SK-N-SH (cell line): ENCODE measurements around the gene RABL6. TPM values are rescaled to one million over a fixed set of nuclear protein-coding genes. Genes with fewer than 3 reads are reported as not detected.

Experiments
- CTCF ChIA-PET: fragments of 300-600, 350-600 bp; formaldehyde crosslinking; extraction: SDS; loops from one replicate; lab custom pipeline; 2021; lab: Yijun Ruan, JAX
- POLR2A ChIA-PET: fragments of 350-600 bp; sonication (Branson Sonifier 250); formaldehyde crosslinking; extraction: SDS; loops from one replicate; lab custom pipeline; 2020; ENCODE audit warnings: antibody characterized with exemption, inconsistent platforms; lab: Yijun Ruan, JAX
- DNase-seq: peaks from one replicate; pipeline ENCODE4 v3.0.0; 2012
- H2AFZ ChIP-seq: fragments of 200-600 bp; sonication (generic); 2 replicates; pipeline ENCODE4 v1.8.1; 2016; ENCODE audit warnings: antibody characterized with exemption, mild to moderate bottlenecking, low read depth
- H3F3A ChIP-seq: fragments of 200-600 bp; sonication (generic); replicated peaks from 2 replicates; pipeline ENCODE3; 2016; ENCODE audit warnings: antibody characterized with exemption, mild to moderate bottlenecking; ENCODE audit not compliant: insufficient read depth
- H3K27ac ChIP-seq, 2 experiments: fragments of 200-500 bp in 1 of 2; fragments of 200-600 bp in 1 of 2; sonication (Bioruptor generic) in 1 of 2; sonication (generic), shearing (Covaris generic) in 1 of 2; 2 replicates each; pipeline versions ENCODE4 v1.5.1 to v1.6.1; 2014 to 2016; ENCODE audit warnings: low read depth in 2 of 2, inconsistent platforms in 1 of 2, low read length in 1 of 2, mild to moderate bottlenecking in 1 of 2, mixed read lengths in 1 of 2
- H3K27me3 ChIP-seq: fragments of 200-600 bp; sonication (generic), shearing (Covaris generic); 2 replicates; pipeline ENCODE4 v1.6.1; 2016; ENCODE audit warnings: mixed run types; ENCODE audit not compliant: insufficient read depth
- H3K36me3 ChIP-seq, 2 experiments: fragments of 200-500 bp in 1 of 2; fragments of 200-600 bp in 1 of 2; sonication (Bioruptor generic) in 1 of 2; sonication (generic) in 1 of 2; replicated peaks in 1 of 2; 2 replicates each; pipeline versions ENCODE3 to v1.5.1; 2014 to 2016; ENCODE audit warnings: low read length in 1 of 2, mild to moderate bottlenecking in 1 of 2; ENCODE audit not compliant: insufficient read depth in 2 of 2, control insufficient read depth in 1 of 2
- H3K4me1 ChIP-seq, 2 experiments: fragments of 200-500 bp in 1 of 2; fragments of 200-600 bp in 1 of 2; sonication (Bioruptor generic) in 1 of 2; sonication (generic), shearing (Covaris generic) in 1 of 2; 2 replicates each; pipeline versions ENCODE4 v1.5.1 to v1.6.1; 2014 to 2016; ENCODE audit warnings: low read depth in 1 of 2, low read length in 1 of 2, mixed run types in 1 of 2; ENCODE audit not compliant: insufficient read depth in 2 of 2, control insufficient read depth in 1 of 2
- H3K4me2 ChIP-seq: fragments of 200-600 bp; sonication (generic), shearing (Covaris generic); 2 replicates; pipeline ENCODE4 v1.6.1; 2017; ENCODE audit warnings: mixed run types
- H3K4me3 ChIP-seq, 2 experiments: fragments of 200-500 bp in 1 of 2; fragments of 200-600 bp in 1 of 2; sonication (Bioruptor generic) in 1 of 2; sonication (generic), shearing (Covaris generic) in 1 of 2; 2 replicates each; pipeline versions ENCODE4 v1.5.1 to v1.8.1; 2014 to 2016; ENCODE audit warnings: low read depth in 2 of 2, inconsistent platforms in 1 of 2, low read length in 1 of 2, mild to moderate bottlenecking in 1 of 2, mixed read lengths in 1 of 2, moderate library complexity in 1 of 2
- H3K79me2 ChIP-seq: fragments of 200-600 bp; sonication (generic); 2 replicates; pipeline ENCODE4 v1.8.1; 2017; ENCODE audit warnings: mild to moderate bottlenecking; ENCODE audit not compliant: insufficient read depth
- H3K9ac ChIP-seq: fragments of 200-600 bp; sonication (generic); 2 replicates; pipeline ENCODE4 v1.6.1; 2017; ENCODE audit warnings: mixed run types
- H3K9me2 ChIP-seq: fragments of 200-600 bp; sonication (generic); 2 replicates; pipeline ENCODE4 v1.6.1; 2017; ENCODE audit warnings: mixed run types
- H3K9me3 ChIP-seq: fragments of 200-600 bp; sonication (generic); 2 replicates; pipeline ENCODE4 v1.6.1; 2017; ENCODE audit warnings: mixed run types, mild to moderate bottlenecking, moderate library complexity
- H4K20me1 ChIP-seq: fragments of 200-600 bp; sonication (generic); 2 replicates; pipeline ENCODE4 v1.6.1; 2017; ENCODE audit warnings: mild to moderate bottlenecking, mixed run types; ENCODE audit not compliant: insufficient read depth
- ELF1 ChIP-seq: IDR thresholded peaks from 2 replicates; pipeline ENCODE4 v1.4.0; 2012
- EP300 ChIP-seq, 2 experiments: IDR thresholded peaks; 2 replicates each; pipeline versions ENCODE4 v1.4.0 to v1.6.1; 2012; ENCODE audit warnings: borderline replicate concordance in 1 of 2, low read depth in 1 of 2, low read length in 1 of 2
- FOXM1 ChIP-seq: IDR thresholded peaks from 2 replicates; pipeline ENCODE4 v1.4.0; 2012; ENCODE audit warnings: low read depth, mild to moderate bottlenecking
- GABPA ChIP-seq: IDR thresholded peaks from 2 replicates; pipeline ENCODE4 v1.4.0; 2012; ENCODE audit warnings: low read depth, mild to moderate bottlenecking
- GATA2 ChIP-seq: sonication (generic); formaldehyde crosslinking; IDR thresholded peaks from 2 replicates; pipeline ENCODE4 v1.5.0; 2020; ENCODE audit warnings: mild to moderate bottlenecking, missing genetic modification reagents
- IRF3 ChIP-seq: fragments of 150-350 bp; IDR thresholded peaks from 2 replicates; pipeline ENCODE4 v1.6.1; 2016; ENCODE audit warnings: mild to moderate bottlenecking, low read depth, low read length
- MXI1 ChIP-seq: IDR thresholded peaks from 2 replicates; pipeline ENCODE4 v1.6.1; 2012; ENCODE audit warnings: mild to moderate bottlenecking, low read depth, low read length, improper control_type of control experiment
- NRF1 ChIP-seq: IDR thresholded peaks from 2 replicates; pipeline ENCODE4 v1.6.1; 2012; ENCODE audit warnings: low read depth, mild to moderate bottlenecking, low read length
- RAD21 ChIP-seq: IDR thresholded peaks from 2 replicates; pipeline ENCODE4 v1.6.1; 2012; ENCODE audit warnings: mild to moderate bottlenecking, low read length
- RCOR1 ChIP-seq: fragments of 150-350 bp; IDR thresholded peaks from 2 replicates; pipeline ENCODE4 v1.6.1; 2017; ENCODE audit warnings: antibody characterized with exemption, low read length
- RFX5 ChIP-seq: IDR thresholded peaks from 2 replicates; pipeline ENCODE4 v1.6.1; 2012; ENCODE audit warnings: mild to moderate bottlenecking, improper control_type of control experiment, low read length
- RXRA ChIP-seq: IDR thresholded peaks from 2 replicates; pipeline ENCODE4 v1.4.0; 2012; ENCODE audit warnings: low read depth, mild to moderate bottlenecking, borderline replicate concordance
- TAF1 ChIP-seq: IDR thresholded peaks from 2 replicates; pipeline ENCODE4 v1.6.1; 2012; ENCODE audit warnings: low read depth, mild to moderate bottlenecking, low read length, moderate library complexity, borderline replicate concordance
- USF2 ChIP-seq: fragments of 150-350 bp; IDR thresholded peaks from 2 replicates; pipeline ENCODE4 v1.6.1; 2017; ENCODE audit warnings: antibody characterized with exemption, low read length, low read depth, borderline replicate concordance
- ZBTB33 ChIP-seq: IDR thresholded peaks from 2 replicates; pipeline ENCODE4 v1.4.0; 2012; ENCODE audit warnings: low read depth, borderline replicate concordance
- WGBS: methylation state at CpG from one replicate; pipeline ENCODE4 v1.1.6; 2017; ENCODE audit warnings: low lambda C conversion rate; 5-methylcytosine and 5-hydroxymethylcytosine counted together
- polyA plus RNA-seq, 3 experiments: library from polyadenylated mRNA; depleted of rRNA; stranded (reverse); fragments of >200 nt; gene quantifications; 2 replicates each; pipeline ENCODE4 v1.2.3, GENCODE V29; 2012
- TF ChIP-seq, protein P1 (sequence below): IDR thresholded peaks from 2 replicates; pipeline ENCODE4 v1.6.1; 2012; ENCODE audit warnings: mild to moderate bottlenecking, low read depth, low read length, moderate library complexity

The RABL6 gene
- polyA plus RNA-seq, 1 of the 3 experiments (the other 2 are of a cell fraction), result 43.6 TPM

- WGBS, result 90% methylated on average over 9 of the region's 12 CpGs
- H3K79me2 ChIP-seq, result peaks cover 24% of the 10 kb centered on the region
- H2AFZ ChIP-seq, result no peak overlapping the region
- TF ChIP-seq GABPA (no peak), NRF1 (no peak), USF2 (no peak), EP300 (IDR thresholded peaks at IDR 0.05; ENCODE audit: borderline replicate concordance in 1 of 2, low read depth in 1 of 2, low read length in 1 of 2) (no peak), FOXM1 (no peak), RFX5 (no peak), RCOR1 (no peak), GATA2 (CRISPR knock-in tag) (no peak), MXI1 (no peak), RAD21 (no peak), ZBTB33 (no peak), TAF1 (no peak), RXRA (no peak), ELF1 (no peak), IRF3 (no peak)
- TF ChIP-seq, protein P1, sequence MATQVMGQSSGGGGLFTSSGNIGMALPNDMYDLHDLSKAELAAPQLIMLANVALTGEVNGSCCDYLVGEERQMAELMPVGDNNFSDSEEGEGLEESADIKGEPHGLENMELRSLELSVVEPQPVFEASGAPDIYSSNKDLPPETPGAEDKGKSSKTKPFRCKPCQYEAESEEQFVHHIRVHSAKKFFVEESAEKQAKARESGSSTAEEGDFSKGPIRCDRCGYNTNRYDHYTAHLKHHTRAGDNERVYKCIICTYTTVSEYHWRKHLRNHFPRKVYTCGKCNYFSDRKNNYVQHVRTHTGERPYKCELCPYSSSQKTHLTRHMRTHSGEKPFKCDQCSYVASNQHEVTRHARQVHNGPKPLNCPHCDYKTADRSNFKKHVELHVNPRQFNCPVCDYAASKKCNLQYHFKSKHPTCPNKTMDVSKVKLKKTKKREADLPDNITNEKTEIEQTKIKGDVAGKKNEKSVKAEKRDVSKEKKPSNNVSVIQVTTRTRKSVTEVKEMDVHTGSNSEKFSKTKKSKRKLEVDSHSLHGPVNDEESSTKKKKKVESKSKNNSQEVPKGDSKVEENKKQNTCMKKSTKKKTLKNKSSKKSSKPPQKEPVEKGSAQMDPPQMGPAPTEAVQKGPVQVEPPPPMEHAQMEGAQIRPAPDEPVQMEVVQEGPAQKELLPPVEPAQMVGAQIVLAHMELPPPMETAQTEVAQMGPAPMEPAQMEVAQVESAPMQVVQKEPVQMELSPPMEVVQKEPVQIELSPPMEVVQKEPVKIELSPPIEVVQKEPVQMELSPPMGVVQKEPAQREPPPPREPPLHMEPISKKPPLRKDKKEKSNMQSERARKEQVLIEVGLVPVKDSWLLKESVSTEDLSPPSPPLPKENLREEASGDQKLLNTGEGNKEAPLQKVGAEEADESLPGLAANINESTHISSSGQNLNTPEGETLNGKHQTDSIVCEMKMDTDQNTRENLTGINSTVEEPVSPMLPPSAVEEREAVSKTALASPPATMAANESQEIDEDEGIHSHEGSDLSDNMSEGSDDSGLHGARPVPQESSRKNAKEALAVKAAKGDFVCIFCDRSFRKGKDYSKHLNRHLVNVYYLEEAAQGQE, result no peak
- H3F3A ChIP-seq, result peaks cover 6% of the 10 kb centered on the region
- H3K4me1 ChIP-seq, result peaks cover 17 to 29% of the 10 kb centered on the region in 2 experiments; a peak in 3 of 4 replicates
- CTCF ChIA-PET, result interaction anchor here (0.9 to 2.3 kb wide), 4 partner anchors 13 to 38 kb away, joined by 4 to 15 read pairs (median 6); partner anchors contain the start of genes AJM1 and TMEM141
- H3K4me2 ChIP-seq, result no peak overlapping the region
- POLR2A ChIA-PET, result interaction anchor here (3.2 kb wide), 1 partner anchor 36 kb away, joined by 10 read pairs; the partner anchor contains the start of gene AJM1
- no peak overlapping the region for H3K9ac ChIP-seq
- H3K9me2 ChIP-seq, result no peaks in the 10 kb centered on the region
- no peak overlapping the region for H3K27ac ChIP-seq
- H4K20me1 ChIP-seq, result peaks cover 12% of the 10 kb centered on the region
- H3K36me3 ChIP-seq, result peaks cover 7 to 13% of the 10 kb centered on the region in 2 experiments
- no peaks in the 10 kb centered on the region for H3K27me3 ChIP-seq
- no peak for DNase-seq
- H3K4me3 ChIP-seq, result no peak overlapping the region
- H3K9me3 ChIP-seq, result no peaks in the 10 kb centered on the region
Observed at GRCh38 chr9:136805207-136805740, 2.5 kb upstream of the RABL6 start.
